Measurements from ENCODE around the gene CSRP1. TPM values are rescaled to one million over a fixed set of nuclear protein-coding genes. Genes with fewer than 3 reads are reported as not detected.

Gene CSRP1
- total RNA-seq, 1 donor from 2014 or later = 19.4 TPM

- no peak for TF ChIP-seq CTCF (IDR thresholded peaks at IDR 0.05; ENCODE audit: unreplicated experiment)
- no peak for DNase-seq (ENCODE audit: low spot score, unreplicated experiment)
- no peak overlapping the region for H3K4me3 Mint-ChIP-seq (ENCODE audit: low read depth)
- H3K36me3 Mint-ChIP-seq (ENCODE audit: insufficient read depth) = no peaks in the 10 kb centered on the region
- H3K4me1 Mint-ChIP-seq (ENCODE audit: low read depth) = peaks cover 4% of the 10 kb centered on the region
- no peak overlapping the region for H3K27ac Mint-ChIP-seq
- peaks cover 19% of the 10 kb centered on the region for H3K27me3 Mint-ChIP-seq
- no peaks in the 10 kb centered on the region for H3K9me3 Mint-ChIP-seq (ENCODE audit: low read depth)
Measured at GRCh38 chr1:201450721-201451291, 56.1 kb downstream of the CSRP1 start.

- no peaks in the 10 kb centered on the region for H3K36me3 Mint-ChIP-seq (ENCODE audit: insufficient read depth)
- no peak overlapping the region for H3K27ac Mint-ChIP-seq
- H3K27me3 Mint-ChIP-seq = peaks cover 18% of the 10 kb centered on the region
- peaks cover 4% of the 10 kb centered on the region for H3K4me1 Mint-ChIP-seq (ENCODE audit: low read depth)
- H3K9me3 Mint-ChIP-seq (ENCODE audit: low read depth) = no peaks in the 10 kb centered on the region
- DNase-seq (ENCODE audit: low spot score, unreplicated experiment) = no peak
- no peak overlapping the region for H3K4me3 Mint-ChIP-seq (ENCODE audit: low read depth)
- no peak for TF ChIP-seq CTCF (IDR thresholded peaks at IDR 0.05; ENCODE audit: unreplicated experiment)
Measured at GRCh38 chr1:201448990-201449389, 57.9 kb downstream of the CSRP1 start.

- no peak overlapping the region for H3K4me3 Mint-ChIP-seq (ENCODE audit: low read depth)
- no peak overlapping the region for H3K27ac Mint-ChIP-seq
Measured at GRCh38 chr1:201447903-201448871, 58.7 kb downstream of the CSRP1 start.

GRCh38 chr1:201445310-201445709, 61.6 kb downstream of the CSRP1 start:
- peaks cover 11% of the 10 kb centered on the region for H3K9me3 Mint-ChIP-seq (ENCODE audit: low read depth)
- no peak for DNase-seq (ENCODE audit: low spot score, unreplicated experiment)
- H3K36me3 Mint-ChIP-seq (ENCODE audit: insufficient read depth) = no peaks in the 10 kb centered on the region
- no peak overlapping the region for H3K4me3 Mint-ChIP-seq (ENCODE audit: low read depth)
- H3K27me3 Mint-ChIP-seq = peaks cover 19% of the 10 kb centered on the region
- H3K4me1 Mint-ChIP-seq (ENCODE audit: low read depth) = peaks cover 4% of the 10 kb centered on the region
- H3K27ac Mint-ChIP-seq = no peak overlapping the region
- no peak for TF ChIP-seq CTCF (IDR thresholded peaks at IDR 0.05; ENCODE audit: unreplicated experiment)

More at GRCh38 chr1:201447903-201448871, 58.7 kb downstream of the CSRP1 start:
- Mint-ChIP-seq H3K9me3 (ENCODE audit: low read depth) (no peaks in the 10 kb centered on the region), H3K27me3 (peaks cover 23% of the 10 kb centered on the region), H3K4me1 (ENCODE audit: low read depth) (peaks cover 4% of the 10 kb centered on the region), H3K36me3 (ENCODE audit: insufficient read depth) (no peaks in the 10 kb centered on the region)
- peak; percentile 88 for TF ChIP-seq CTCF (IDR thresholded peaks at IDR 0.05; ENCODE audit: unreplicated experiment)
- DNase-seq (ENCODE audit: low spot score, unreplicated experiment) = peak; percentile 60

- DNase-seq (ENCODE audit: low spot score, unreplicated experiment) = no peak
- Mint-ChIP-seq H3K36me3 (ENCODE audit: insufficient read depth) (no peaks in the 10 kb centered on the region), H3K4me1 (ENCODE audit: low read depth) (peaks cover 1% of the 10 kb centered on the region), H3K27ac (peak overlapping the region; percentile 38), H3K9me3 (ENCODE audit: low read depth) (peaks cover 11% of the 10 kb centered on the region), H3K27me3 (peaks cover 16% of the 10 kb centered on the region), H3K4me3 (ENCODE audit: low read depth) (no peak overlapping the region)
- no peak for TF ChIP-seq CTCF (IDR thresholded peaks at IDR 0.05; ENCODE audit: unreplicated experiment)
Measured at GRCh38 chr1:201444792-201445191, 62.1 kb downstream of the CSRP1 start.
